H1 (cell line): ENCODE data around the gene SYCE3. TPM values are rescaled to one million over a fixed set of nuclear protein-coding genes. Genes with fewer than 3 reads are reported as not detected.

Source experiments
- CTCF ChIA-PET: fragments of 300-600 bp; sonication (Branson Sonifier 250); formaldehyde crosslinking; loops from one replicate; lab custom pipeline; 2021; ENCODE audit not compliant: partially characterized antibody; lab: Charles Lee
- POLR2A ChIA-PET: fragments of 300-600 bp; sonication (Branson Sonifier 250); formaldehyde crosslinking; loops from one replicate; lab custom pipeline; 2021; ENCODE audit warnings: inconsistent platforms; ENCODE audit not compliant: partially characterized antibody; lab: Charles Lee
- DNase-seq, 2 experiments: peaks; one replicate each; pipeline versions ENCODE4 v3.0.0 to v3.0.0-alpha.2; 2010 to 2022; ENCODE audit warnings: low spot score in 2 of 2, low read depth in 1 of 2, mixed read lengths in 1 of 2
- FAIRE-seq: peaks from 2 replicates; lab custom pipeline; 2011; peaks lifted over from hg19 to GRCh38; lab: Jason Lieb, UNC
- H2AFZ ChIP-seq: 2 replicates; pipeline ENCODE4 v1.8.1; 2012; ENCODE audit warnings: low read length, inconsistent platforms
- H2AK5ac ChIP-seq: 2 replicates; pipeline ENCODE4 v1.6.1; 2013; ENCODE audit warnings: low read depth, low read length
- H2BK120ac ChIP-seq: replicated peaks from 2 replicates; pipeline ENCODE3; 2013; ENCODE audit warnings: low read depth, low read length, inconsistent platforms
- H2BK12ac ChIP-seq: 2 replicates; pipeline ENCODE4 v1.6.1; 2013; ENCODE audit warnings: low read depth, low read length
- H2BK15ac ChIP-seq: 2 replicates; pipeline ENCODE4 v1.6.1; 2013; ENCODE audit warnings: low read length
- H2BK20ac ChIP-seq: 2 replicates; pipeline ENCODE4 v1.6.1; 2013; ENCODE audit warnings: low read length
- H2BK5ac ChIP-seq: 2 replicates; pipeline ENCODE4 v1.6.1; 2013; ENCODE audit warnings: low read depth, low read length
- H3K14ac ChIP-seq: 2 replicates; pipeline ENCODE4 v1.6.1; 2013; ENCODE audit warnings: inconsistent platforms; ENCODE audit not compliant: insufficient read length
- H3K18ac ChIP-seq: 2 replicates; pipeline ENCODE4 v1.6.1; 2013; ENCODE audit warnings: low read length; ENCODE audit errors: extremely low read depth
- H3K23ac ChIP-seq: 2 replicates; pipeline ENCODE4 v1.6.1; 2013; ENCODE audit warnings: inconsistent platforms; ENCODE audit not compliant: insufficient read length
- H3K23me2 ChIP-seq: 2 replicates; pipeline ENCODE4 v1.6.1; 2013; ENCODE audit warnings: low read depth, low read length
- H3K27ac ChIP-seq: 2 replicates; pipeline ENCODE4 v1.6.1; 2011; ENCODE audit warnings: low read depth, low read length, inconsistent platforms
- H3K27me3 ChIP-seq, 4 experiments: replicated peaks in 1 of 4; 1 replicate in 1 of 4; 2 replicates in 3 of 4; pipeline versions ENCODE4 v1.6.1 to v1.8.1; 2011 to 2013; ENCODE audit warnings: low read length in 3 of 4, mild to moderate bottlenecking in 3 of 4, inconsistent platforms in 2 of 4, mixed read lengths in 2 of 4, moderate library complexity in 1 of 4; ENCODE audit not compliant: control insufficient read depth in 3 of 4, insufficient read depth in 3 of 4; ENCODE audit errors: extremely low read depth in 1 of 4
- H3K36me3 ChIP-seq, 4 experiments: 2 replicates each; pipeline versions ENCODE4 v1.6.1 to v1.8.1; 2011 to 2013; ENCODE audit warnings: mild to moderate bottlenecking in 4 of 4, low read length in 3 of 4, moderate library complexity in 2 of 4, control low read depth in 1 of 4, inconsistent platforms in 1 of 4; ENCODE audit not compliant: insufficient read depth in 4 of 4, control insufficient read depth in 2 of 4
- H3K4ac ChIP-seq: replicated peaks from 2 replicates; pipeline ENCODE3; 2013; ENCODE audit warnings: low read length, low read depth, mixed read lengths, inconsistent platforms; ENCODE audit not compliant: insufficient read length
- H3K4me1 ChIP-seq, 4 experiments: replicated peaks in 1 of 4; 1 replicate in 1 of 4; 2 replicates in 3 of 4; pipeline versions ENCODE4 v1.6.1 to v1.8.1; 2011 to 2013; ENCODE audit warnings: low read length in 3 of 4, inconsistent platforms in 2 of 4, mixed read lengths in 1 of 4; ENCODE audit not compliant: insufficient read depth in 4 of 4, control insufficient read depth in 3 of 4
- H3K4me2 ChIP-seq, 2 experiments: 2 replicates each; pipeline versions ENCODE4 v1.6.1 to v1.8.1; 2011 to 2013; ENCODE audit warnings: low read depth in 2 of 2, low read length in 2 of 2, control low read depth in 1 of 2, inconsistent platforms in 1 of 2, mild to moderate bottlenecking in 1 of 2; ENCODE audit not compliant: insufficient read depth in 1 of 2
- H3K4me3 ChIP-seq, 4 experiments: fragments of 200-600, 300-600 bp in 1 of 4; sonication (generic), shearing (Covaris generic), sonication (Bioruptor Twin) in 1 of 4; 2 replicates each; pipeline versions ENCODE4 v1.5.1 to v1.8.1; 2011 to 2016; ENCODE audit warnings: low read length in 4 of 4, low read depth in 3 of 4, control low read depth in 2 of 4, inconsistent platforms in 2 of 4, mild to moderate bottlenecking in 2 of 4, mixed read lengths in 1 of 4, moderate library complexity in 1 of 4; ENCODE audit not compliant: insufficient read depth in 2 of 4; ENCODE audit errors: extremely low read depth in 1 of 4
- H3K56ac ChIP-seq: replicated peaks from 2 replicates; pipeline ENCODE3; 2013; ENCODE audit warnings: low read depth, mild to moderate bottlenecking, mixed read lengths, low read length, inconsistent platforms; ENCODE audit not compliant: insufficient read length
- H3K79me1 ChIP-seq: 2 replicates; pipeline ENCODE4 v1.6.1; 2013; ENCODE audit warnings: low read depth, low read length, control low read depth
- H3K79me2 ChIP-seq, 2 experiments: 2 replicates each; pipeline versions ENCODE4 v1.6.1 to v1.8.1; 2012 to 2013; ENCODE audit warnings: low read length in 2 of 2, mild to moderate bottlenecking in 2 of 2, inconsistent platforms in 1 of 2; ENCODE audit not compliant: insufficient read depth in 2 of 2, control insufficient read depth in 1 of 2
- H3K9ac ChIP-seq, 4 experiments: replicated peaks in 1 of 4; 1 replicate in 1 of 4; 2 replicates in 3 of 4; pipeline versions ENCODE4 v1.6.1 to v1.8.1; 2011 to 2013; ENCODE audit warnings: low read depth in 3 of 4, low read length in 3 of 4, control low read depth in 2 of 4, mild to moderate bottlenecking in 2 of 4, moderate library complexity in 2 of 4, inconsistent platforms in 1 of 4; ENCODE audit errors: extremely low read depth in 1 of 4
- H3K9me3 ChIP-seq, 2 experiments: 2 replicates each; pipeline versions ENCODE4 v1.6.1 to v1.8.1; 2012 to 2013; ENCODE audit warnings: mild to moderate bottlenecking in 2 of 2, moderate library complexity in 2 of 2, control low read depth in 1 of 2, inconsistent platforms in 1 of 2, low read depth in 1 of 2, low read length in 1 of 2, mixed read lengths in 1 of 2; ENCODE audit not compliant: insufficient read depth in 2 of 2
- H4K20me1 ChIP-seq, 2 experiments: replicated peaks in 1 of 2; 2 replicates each; pipeline versions ENCODE3 to v1.8.1; 2011 to 2013; ENCODE audit warnings: inconsistent platforms in 2 of 2, low read length in 2 of 2, mild to moderate bottlenecking in 1 of 2; ENCODE audit not compliant: insufficient read depth in 2 of 2, control insufficient read depth in 1 of 2
- H4K5ac ChIP-seq: 2 replicates; pipeline ENCODE4 v1.6.1; 2013; ENCODE audit warnings: low read length, low read depth, mixed read lengths, inconsistent platforms; ENCODE audit not compliant: insufficient read length
- H4K8ac ChIP-seq: 2 replicates; pipeline ENCODE4 v1.8.0; 2013; ENCODE audit warnings: mild to moderate bottlenecking, moderate library complexity, low read length, inconsistent platforms; ENCODE audit not compliant: insufficient read depth; ENCODE audit errors: extremely low read depth
- H4K91ac ChIP-seq: replicated peaks from 2 replicates; pipeline ENCODE3; 2013; ENCODE audit warnings: low read length, mixed read lengths, inconsistent platforms; ENCODE audit not compliant: insufficient read length
- CHD1 ChIP-seq: IDR thresholded peaks from 2 replicates; pipeline ENCODE4 v1.6.1; 2012; ENCODE audit warnings: low read depth, low read length, improper control_type of control experiment
- EZH2 ChIP-seq: fragments of 200-600 bp; sonication (generic); IDR thresholded peaks from 2 replicates; pipeline ENCODE4 v1.7.1; 2012; ENCODE audit warnings: low read depth, mild to moderate bottlenecking, moderate library complexity, low read length, inconsistent platforms; ENCODE audit not compliant: severe bottlenecking
- HDAC2 ChIP-seq, 2 experiments: fragments of 300-600 bp in 1 of 2; sonication (generic) in 1 of 2; IDR thresholded peaks; 2 replicates each; pipeline ENCODE4 v1.6.1; 2011 to 2012; ENCODE audit warnings: low read depth in 2 of 2, low read length in 2 of 2, mild to moderate bottlenecking in 2 of 2, moderate library complexity in 2 of 2, borderline replicate concordance in 1 of 2, inconsistent platforms in 1 of 2
- HDAC6 ChIP-seq: IDR thresholded peaks from one replicate; pipeline ENCODE4 v1.7.1; 2012; ENCODE audit warnings: low read depth, mild to moderate bottlenecking, inconsistent platforms, low read length, moderate library complexity
- KDM5A ChIP-seq: fragments of 200-600 bp; IDR thresholded peaks from 2 replicates; pipeline ENCODE4 v1.7.1; 2012; ENCODE audit warnings: mild to moderate bottlenecking, low read length, inconsistent platforms, mixed read lengths
- NRF1 ChIP-seq: IDR thresholded peaks from 2 replicates; pipeline ENCODE4 v1.6.1; 2011; ENCODE audit warnings: mild to moderate bottlenecking, low read depth, low read length, improper control_type of control experiment
- RBBP5 ChIP-seq: IDR thresholded peaks from 2 replicates; pipeline ENCODE4 v1.7.1; 2012; ENCODE audit warnings: low read depth, mild to moderate bottlenecking, inconsistent platforms, low read length, moderate library complexity, borderline replicate concordance
- SAP30 ChIP-seq: fragments of 300-600 bp; sonication (generic); IDR thresholded peaks from 2 replicates; pipeline ENCODE4 v1.7.1; 2012; ENCODE audit warnings: low read length, moderate library complexity, mild to moderate bottlenecking, inconsistent platforms; ENCODE audit not compliant: insufficient read depth, insufficient replicate concordance
- SIN3A ChIP-seq, 2 experiments: IDR thresholded peaks in 1 of 2; conservative IDR thresholded peaks in 1 of 2; 2 replicates each; pipeline ENCODE4 v1.6.1; 2011 to 2012; ENCODE audit warnings: low read length in 2 of 2, improper control_type of control experiment in 1 of 2, low read depth in 1 of 2, mild to moderate bottlenecking in 1 of 2
- SP4 ChIP-seq: IDR thresholded peaks from 2 replicates; pipeline ENCODE4 v1.6.1; 2012; ENCODE audit warnings: low read length, inconsistent platforms
- TBP ChIP-seq: IDR thresholded peaks from 2 replicates; pipeline ENCODE4 v1.6.1; 2011; ENCODE audit warnings: low read depth, low read length, improper control_type of control experiment
- TCF12 ChIP-seq: IDR thresholded peaks from 2 replicates; pipeline ENCODE4 v1.6.1; 2011; ENCODE audit warnings: low read depth, mild to moderate bottlenecking, low read length
- YY1 ChIP-seq: IDR thresholded peaks from 2 replicates; pipeline ENCODE4 v1.6.1; 2011; ENCODE audit warnings: low read depth, mild to moderate bottlenecking, low read length
- WGBS, 2 experiments: shearing (Covaris generic) in 1 of 2; methylation state at CpG; one replicate each; pipeline versions ENCODE4 v1.1.6 to v1.1.7; 2013 to 2015; ENCODE audit warnings: low lambda C conversion rate in 2 of 2, mixed read lengths in 2 of 2, inconsistent platforms in 1 of 2, low coverage in 1 of 2, missing lambda C conversion rate in 1 of 2; ENCODE audit not compliant: insufficient replicate concordance in 2 of 2, insufficient coverage in 1 of 2, insufficient read length in 1 of 2; ENCODE audit errors: extremely low coverage in 1 of 2, missing lambda C conversion rate in 1 of 2; 5-methylcytosine and 5-hydroxymethylcytosine counted together
- polyA plus RNA-seq, 7 experiments: library from polyadenylated mRNA; depleted of rRNA in 3 of 7; stranded (reverse) in 5 of 7; unstranded in 2 of 7; fragments of >200 nt in 5 of 7; fragments of 200-250 nt in 2 of 7; gene quantifications; 1 replicate in 5 of 7; 2 replicates in 1 of 7; 4 replicates in 1 of 7; pipeline versions ENCODE4 v1.2.1 to v1.2.3, GENCODE V29; 2011 to 2013; ENCODE audit warnings: missing spikeins in 2 of 7, mixed read lengths in 2 of 7
- total RNA-seq: library from RNA; stranded (reverse); fragmentation: NEBNext Ultra II Directional; extraction: Animal tissue kit (Norgen Biotek cat#: 25700); gene quantifications from 2 replicates; pipeline ENCODE4 v1.2.1, GENCODE V29; 2021

The SYCE3 gene
- total and polyA plus RNA-seq, 2 of the 8 experiments (the other 6 are each of a cell fraction or from before 2014, with no cell fraction given): 1.9 TPM; not detected in 1

- Histone ChIP-seq H2BK12ac (no peak overlapping the region), H3K36me3 (no peaks in the 10 kb centered on the region; a peak in 1 of 8 replicates), H3K23ac (no peak overlapping the region), H3K4me3 (no peak overlapping the region), H3K14ac (no peak overlapping the region), H3K27ac (no peak overlapping the region), H3K27me3 (peaks cover 9 to 28% (median 20%) of the 10 kb centered on the region in 4 experiments), H2AFZ (no peak overlapping the region), H4K20me1 (peaks cover 0 to 6% of the 10 kb centered on the region in 2 experiments), H4K91ac (no peak overlapping the region), H2BK5ac (no peak overlapping the region), H2BK20ac (no peak overlapping the region), H3K9me3 (no peaks in the 10 kb centered on the region), H3K4me1 (peaks cover 0 to 13% (median 2%) of the 10 kb centered on the region in 4 experiments; a peak in 4 of 7 replicates), H3K79me2 (no peaks in the 10 kb centered on the region), H2BK15ac (no peak overlapping the region), H3K56ac (no peak overlapping the region), H4K5ac (no peak overlapping the region), H3K4me2 (no peak overlapping the region), H3K79me1 (no peaks in the 10 kb centered on the region), H3K4ac (no peak overlapping the region), H3K23me2 (no peaks in the 10 kb centered on the region), H4K8ac (no peak overlapping the region), H2BK120ac (no peak overlapping the region), H2AK5ac (no peak overlapping the region), H3K9ac (no peak overlapping the region), H3K18ac (no peak overlapping the region)
- FAIRE-seq: no peak
- no peak for TF ChIP-seq SIN3A (conservative IDR thresholded peaks at IDR 0.05 in 1 of 2, IDR thresholded peaks at IDR 0.05 in 1 of 2; ENCODE audit: low read depth in 1 of 2, low read length in 2 of 2)
- TF ChIP-seq RBBP5: no peak
- TF ChIP-seq HDAC6: no peak
- TF ChIP-seq HDAC2 (IDR thresholded peaks at IDR 0.05; ENCODE audit: borderline replicate concordance in 1 of 2, low read depth in 2 of 2, low read length in 2 of 2): no peak
- TF ChIP-seq SAP30: no peak
- TF ChIP-seq YY1: no peak
- TF ChIP-seq KDM5A: no peak
- no peak for TF ChIP-seq CHD1
- no peak for TF ChIP-seq TCF12
- TF ChIP-seq NRF1: no peak
- TF ChIP-seq EZH2: no peak
- no peak for TF ChIP-seq SP4
- TF ChIP-seq TBP: no peak
- ChIA-PET POLR2A (interaction anchor here (1.6 kb wide), 1 partner anchor 9 kb away, joined by 4 read pairs; no protein-coding TSS in a partner anchor), CTCF (interaction anchor here (0.8 to 5.4 kb wide), 7 partner anchors 12 to 112 kb away, joined by 3 to 39 read pairs (median 4); partner anchors contain the start of genes ARSA and SYCE3)
- DNase-seq: no peak
- WGBS, 2 experiments: 89% methylated on average over 10 of the region's 12 CpGs; no CpG with 5 or more reads in 1 of the 2 experiments
Measured at GRCh38 chr22:50609599-50609998, 46.9 kb upstream of the SYCE3 start.
